Fibroblast of the aortic adventitia (primary cell): ENCODE measurements around the gene SIVA1. TPM values are rescaled to one million over a fixed set of nuclear protein-coding genes. Genes with fewer than 3 reads are reported as not detected.

Source experiments
- DNase-seq: peaks from one replicate; pipeline ENCODE4 v3.0.0-alpha.2; 2010; ENCODE audit warnings: low read depth
- H3K4me3 ChIP-seq: 2 replicates; pipeline ENCODE4 v1.5.1; 2011; ENCODE audit warnings: low read depth, mild to moderate bottlenecking, control low read depth, low read length, moderate library complexity
- CTCF ChIP-seq: IDR thresholded peaks from 2 replicates; pipeline ENCODE4 v1.5.1; 2011; ENCODE audit warnings: mild to moderate bottlenecking, low read length, control low read depth, inconsistent platforms; ENCODE audit not compliant: insufficient read depth
- total RNA-seq: library from RNA; depleted of rRNA; stranded (reverse); fragments of >200 nt; gene quantifications from 2 replicates; pipeline ENCODE4 v1.2.3, GENCODE V29; 2012; ENCODE audit warnings: low replicate concordance

SIVA1 gene
- total RNA-seq, 1 donor = 87.3 TPM

GRCh38 chr14:104799244-104800014, 46.5 kb downstream of the SIVA1 start:
- TF ChIP-seq CTCF = peak; percentile 35
- peak; percentile 14 for DNase-seq
- peak overlapping the region; percentile 66 for H3K4me3 ChIP-seq

GRCh38 chr14:104800015-104800770, 47.2 kb downstream of the SIVA1 start:
- TF ChIP-seq CTCF = peak; percentile 44
- H3K4me3 ChIP-seq = peak overlapping the region; percentile 70
- peak; percentile 63 for DNase-seq

- peak within 1 kb of the TSS; percentile 70 for H3K4me3 ChIP-seq
- TF ChIP-seq CTCF = no peak
- peak; percentile 23 for DNase-seq
These were observed 48.0 kb downstream of the SIVA1 start, which contains the start of gene ZBTB42 for GRCh38 chr14:104800771-104801519. ZBTB42 (plus strand) TSS chr14:104801101; CDS start chr14:104801198, 97 bp downstream.

- no peak for TF ChIP-seq CTCF
- DNase-seq = no peak
These were observed 48.8 kb downstream of the SIVA1 start for GRCh38 chr14:104801520-104802393.

GRCh38 chr14:104802394-104803184, 49.6 kb downstream of the SIVA1 start:
- TF ChIP-seq CTCF = no peak
- DNase-seq = no peak
- H3K4me3 ChIP-seq = no peak overlapping the region

More at GRCh38 chr14:104801520-104802393, 48.8 kb downstream of the SIVA1 start:
- peak overlapping the region; percentile 70 for H3K4me3 ChIP-seq
